IMR-90 (cell line): Measurements from ENCODE around the gene PLCL2. TPM values are rescaled to one million over a fixed set of nuclear protein-coding genes. Genes with fewer than 3 reads are reported as not detected.

Experiments used
- ATAC-seq: fragments of 200-7000 bp; cut with Tn5 transposase; 2 replicates; pipeline ENCODE4 v1.9.1; 2020; ENCODE audit warnings: low read depth, mild to moderate bottlenecking, moderate library complexity
- BruUV-seq: library from RNA; stranded (reverse); fragments of 400-500 nt; replicated peaks from 2 replicates; lab custom pipeline; 2021; lab: Mats Ljungman, UMichigan
- CTCF ChIA-PET: fragments of 300-600 bp; formaldehyde crosslinking; extraction: SDS; loops from one replicate; lab custom pipeline; 2021; ENCODE audit warnings: antibody characterized with exemption; lab: Yijun Ruan, JAX
- POLR2A ChIA-PET: fragments of 300-600 bp; sonication (Branson Sonifier 250); formaldehyde crosslinking; loops from one replicate; lab custom pipeline; 2022; ENCODE audit warnings: antibody characterized with exemption; ENCODE audit not compliant: unreplicated experiment; lab: Charles Lee
- DNase-seq: peaks from one replicate; pipeline ENCODE4 v3.0.0; 2013
- H2AFZ ChIP-seq: replicated peaks from 2 replicates; pipeline ENCODE3; 2013; ENCODE audit warnings: low read length, mild to moderate bottlenecking; ENCODE audit not compliant: poor library complexity
- H2AK5ac ChIP-seq: 2 replicates; pipeline ENCODE4 v1.6.1; 2013; ENCODE audit warnings: low read depth, low read length, inconsistent platforms
- H2AK9ac ChIP-seq: replicated peaks from 2 replicates; pipeline ENCODE3; 2013; ENCODE audit warnings: mild to moderate bottlenecking, low read depth, low read length, moderate library complexity; ENCODE audit not compliant: poor library complexity
- H2BK120ac ChIP-seq: 2 replicates; pipeline ENCODE4 v1.6.1; 2013; ENCODE audit warnings: low read depth, low read length, inconsistent platforms
- H2BK15ac ChIP-seq: 3 replicates; pipeline ENCODE4 v1.6.1; 2013; ENCODE audit warnings: low read depth, low read length, inconsistent platforms
- H2BK20ac ChIP-seq: 2 replicates; pipeline ENCODE4 v1.6.1; 2013; ENCODE audit warnings: low read depth, mild to moderate bottlenecking, inconsistent platforms, low read length, moderate library complexity
- H2BK5ac ChIP-seq: 2 replicates; pipeline ENCODE4 v1.6.1; 2013; ENCODE audit warnings: mild to moderate bottlenecking, low read depth, low read length, inconsistent platforms; ENCODE audit not compliant: poor library complexity, severe bottlenecking
- H3K14ac ChIP-seq: replicated peaks from 2 replicates; pipeline ENCODE4 v1.6.1; 2013; ENCODE audit warnings: low read depth, low read length, inconsistent platforms
- H3K18ac ChIP-seq: 2 replicates; pipeline ENCODE4 v1.6.1; 2013; ENCODE audit warnings: low read depth, low read length, control low read depth
- H3K23ac ChIP-seq: 2 replicates; pipeline ENCODE4 v1.6.1; 2013; ENCODE audit warnings: low read depth, low read length, inconsistent platforms
- H3K27ac ChIP-seq: 2 replicates; pipeline ENCODE4 v1.5.1; 2013; ENCODE audit warnings: mild to moderate bottlenecking, control low read depth, low read length; ENCODE audit not compliant: insufficient read depth
- H3K27me3 ChIP-seq: 2 replicates; pipeline ENCODE4 v1.6.1; 2013; ENCODE audit warnings: low read length; ENCODE audit not compliant: control insufficient read depth, insufficient read depth
- H3K36me3 ChIP-seq: 2 replicates; pipeline ENCODE4 v1.6.1; 2013; ENCODE audit warnings: low read length, mixed read lengths; ENCODE audit not compliant: control insufficient read depth, insufficient read depth
- H3K4ac ChIP-seq: 2 replicates; pipeline ENCODE4 v1.6.1; 2013; ENCODE audit warnings: low read depth, low read length, inconsistent platforms
- H3K4me1 ChIP-seq: 2 replicates; pipeline ENCODE4 v1.6.1; 2013; ENCODE audit warnings: low read length, mixed read lengths; ENCODE audit not compliant: control insufficient read depth, insufficient read depth
- H3K4me2 ChIP-seq: 2 replicates; pipeline ENCODE4 v1.6.1; 2013; ENCODE audit warnings: low read depth, mild to moderate bottlenecking, control low read depth, low read length, moderate library complexity
- H3K4me3 ChIP-seq: 2 replicates; pipeline ENCODE4 v1.5.1; 2013; ENCODE audit warnings: low read depth, mild to moderate bottlenecking, control low read depth, low read length, moderate library complexity; ENCODE audit not compliant: insufficient read depth
- H3K56ac ChIP-seq: 2 replicates; pipeline ENCODE4 v1.6.1; 2013; ENCODE audit warnings: low read length, inconsistent platforms; ENCODE audit not compliant: insufficient read depth; ENCODE audit errors: extremely low read depth
- H3K79me1 ChIP-seq, 2 experiments: 2 replicates each; pipeline ENCODE4 v1.6.1; 2013; ENCODE audit warnings: low read length in 2 of 2, inconsistent platforms in 1 of 2, low read depth in 1 of 2
- H3K9ac ChIP-seq: 2 replicates; pipeline ENCODE4 v1.6.1; 2013; ENCODE audit warnings: low read depth, low read length, control low read depth
- H3K9me1 ChIP-seq: 2 replicates; pipeline ENCODE4 v1.6.1; 2013; ENCODE audit warnings: low read length, inconsistent platforms; ENCODE audit not compliant: insufficient read depth
- H3K9me3 ChIP-seq: 2 replicates; pipeline ENCODE4 v1.6.1; 2013; ENCODE audit warnings: low read length; ENCODE audit not compliant: control insufficient read depth, insufficient read depth
- H4K20me1 ChIP-seq: 2 replicates; pipeline ENCODE4 v1.6.1; 2013; ENCODE audit warnings: low read length, inconsistent platforms; ENCODE audit not compliant: insufficient read depth
- H4K5ac ChIP-seq: 2 replicates; pipeline ENCODE4 v1.6.1; 2013; ENCODE audit warnings: mild to moderate bottlenecking, low read depth, low read length, control low read depth
- H4K8ac ChIP-seq, 2 experiments: 2 replicates each; pipeline ENCODE4 v1.6.1; 2013; ENCODE audit warnings: low read depth in 2 of 2, low read length in 2 of 2, control low read depth in 1 of 2, inconsistent platforms in 1 of 2
- H4K91ac ChIP-seq: 2 replicates; pipeline ENCODE4 v1.6.1; 2013; ENCODE audit warnings: low read depth, low read length, inconsistent platforms; ENCODE audit not compliant: insufficient read depth
- NFE2L2 ChIP-seq: fragments of 150-350 bp; IDR thresholded peaks from 2 replicates; pipeline ENCODE4 v1.6.1; 2016; ENCODE audit warnings: low read depth, mild to moderate bottlenecking, low read length
- RCOR1 ChIP-seq: IDR thresholded peaks from 2 replicates; pipeline ENCODE4 v1.6.1; 2012; ENCODE audit warnings: mild to moderate bottlenecking, low read length, improper control_type of control experiment; ENCODE audit not compliant: insufficient replicate concordance
- RFX5 ChIP-seq: IDR thresholded peaks from 2 replicates; pipeline ENCODE4 v1.8.0; 2012; ENCODE audit warnings: low read depth, mild to moderate bottlenecking, low read length, moderate library complexity
- SMC3 ChIP-seq: fragments of 150-350 bp; IDR thresholded peaks from 2 replicates; pipeline ENCODE4 v1.6.1; 2016; ENCODE audit warnings: low read depth, mild to moderate bottlenecking, antibody characterized with exemption, low read length, moderate library complexity
- WGBS, 2 experiments: methylation state at CpG; one replicate each; pipeline versions ENCODE4 v1.1.5 to v1.1.7; 2013; ENCODE audit warnings: missing lambda C conversion rate in 2 of 2; ENCODE audit not compliant: insufficient read length in 1 of 2; ENCODE audit errors: extremely low coverage in 2 of 2; 5-methylcytosine and 5-hydroxymethylcytosine counted together
- dilution Hi-C: fragments of 300-500 bp; cut with HindIII; formaldehyde crosslinking; loops from one replicate; pipeline ENCODE4 v1.14.3; 2018; ENCODE audit warnings: low sequenced_read_pairs; ENCODE audit not compliant: unreplicated experiment
- in situ Hi-C: fragments of 300-500 bp; cut with MboI; formaldehyde crosslinking; loops from 3 replicates; pipeline ENCODE4 v1.14.3; 2019; ENCODE audit warnings: low sequenced_read_pairs, inconsistent platforms, mixed read lengths
- intact Hi-C: fragments of 100-400 bp; cut with micrococcal nuclease; formaldehyde crosslinking; loops from 2 replicates; pipeline ENCODE4 v1.10.0; 2022
- polyA plus RNA-seq, 3 experiments: library from polyadenylated mRNA; depleted of rRNA; stranded (reverse); fragments of >200 nt; gene quantifications; 2 replicates each; pipeline ENCODE4 v1.2.3, GENCODE V29; 2012; ENCODE audit warnings: low replicate concordance in 1 of 3
- total RNA-seq: library from RNA; depleted of rRNA; stranded (reverse); fragments of >200 nt; gene quantifications from 2 replicates; pipeline ENCODE4 v1.2.3, GENCODE V29; 2012
- TF ChIP-seq, protein P1 (sequence below): fragments of 150-350 bp; IDR thresholded peaks from 2 replicates; pipeline ENCODE4 v1.6.1; 2016; ENCODE audit warnings: low read depth, mild to moderate bottlenecking, low read length, moderate library complexity, borderline replicate concordance
- TF ChIP-seq, protein P2 (sequence below): fragments of 150-350 bp; IDR thresholded peaks from 2 replicates; pipeline ENCODE4 v1.6.1; 2017; ENCODE audit warnings: mild to moderate bottlenecking, antibody characterized with exemption, low read length, low read depth

PLCL2 gene
- total and polyA plus RNA-seq, 2 of the 4 experiments (the other 2 are of a cell fraction), result 0.92 to 3.8 TPM

DNA sequence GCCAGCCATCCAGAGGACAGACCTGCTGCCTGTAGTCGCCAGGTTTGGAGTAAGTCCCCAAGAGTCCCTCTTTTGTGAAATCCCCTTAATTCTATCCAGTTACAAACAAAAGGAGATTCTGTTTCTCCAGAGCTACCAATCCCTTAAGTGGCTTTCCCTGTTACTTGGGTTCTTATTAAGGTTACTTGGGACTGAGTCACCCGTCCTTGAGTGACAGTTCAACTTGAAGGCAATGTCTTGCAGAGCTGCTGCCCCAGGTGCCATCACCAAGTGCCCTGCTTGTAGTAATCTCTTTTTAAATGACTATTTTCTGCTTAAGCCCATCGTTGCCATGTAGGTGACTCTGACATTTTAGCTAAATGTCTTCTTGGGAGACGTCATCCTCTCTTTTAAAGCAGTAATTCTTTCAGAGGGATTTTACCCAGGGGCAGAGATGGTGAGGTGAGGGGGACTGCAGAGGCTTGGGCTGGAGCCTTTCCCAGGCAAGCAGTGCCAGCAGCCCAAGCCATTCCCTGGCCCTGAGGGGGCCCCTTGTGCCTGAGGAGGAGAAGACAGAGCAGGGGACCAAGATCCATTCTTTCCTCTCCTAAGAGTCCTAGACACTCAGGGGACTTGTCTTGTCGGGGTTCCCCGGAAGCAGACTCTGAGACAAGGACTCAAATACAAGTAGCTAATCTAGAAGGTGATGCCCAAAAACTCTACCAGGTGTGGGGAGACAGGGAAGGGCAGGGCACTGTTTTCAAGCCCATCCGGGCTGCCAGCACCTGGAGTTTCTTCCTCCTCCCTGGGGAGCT, 253.7 kb downstream of the PLCL2 start:
- no peak for DNase-seq
- H3K27ac ChIP-seq, result no peak overlapping the region
- dilution Hi-C loops (no loop called here), in situ Hi-C loops (no loop called here), intact Hi-C loops (no loop called here)
- no CpG with 5 or more reads among the region's 7 CpGs for WGBS, 2 experiments
- no peak for TF ChIP-seq RCOR1
- no peak for TF ChIP-seq RFX5
- TF ChIP-seq, protein P1, sequence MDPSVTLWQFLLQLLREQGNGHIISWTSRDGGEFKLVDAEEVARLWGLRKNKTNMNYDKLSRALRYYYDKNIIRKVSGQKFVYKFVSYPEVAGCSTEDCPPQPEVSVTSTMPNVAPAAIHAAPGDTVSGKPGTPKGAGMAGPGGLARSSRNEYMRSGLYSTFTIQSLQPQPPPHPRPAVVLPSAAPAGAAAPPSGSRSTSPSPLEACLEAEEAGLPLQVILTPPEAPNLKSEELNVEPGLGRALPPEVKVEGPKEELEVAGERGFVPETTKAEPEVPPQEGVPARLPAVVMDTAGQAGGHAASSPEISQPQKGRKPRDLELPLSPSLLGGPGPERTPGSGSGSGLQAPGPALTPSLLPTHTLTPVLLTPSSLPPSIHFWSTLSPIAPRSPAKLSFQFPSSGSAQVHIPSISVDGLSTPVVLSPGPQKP, result no peak
- TF ChIP-seq, protein P2, sequence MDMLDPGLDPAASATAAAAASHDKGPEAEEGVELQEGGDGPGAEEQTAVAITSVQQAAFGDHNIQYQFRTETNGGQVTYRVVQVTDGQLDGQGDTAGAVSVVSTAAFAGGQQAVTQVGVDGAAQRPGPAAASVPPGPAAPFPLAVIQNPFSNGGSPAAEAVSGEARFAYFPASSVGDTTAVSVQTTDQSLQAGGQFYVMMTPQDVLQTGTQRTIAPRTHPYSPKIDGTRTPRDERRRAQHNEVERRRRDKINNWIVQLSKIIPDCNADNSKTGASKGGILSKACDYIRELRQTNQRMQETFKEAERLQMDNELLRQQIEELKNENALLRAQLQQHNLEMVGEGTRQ, result no peak
- TF ChIP-seq SMC3, result no peak
- no peak for TF ChIP-seq NFE2L2
- H4K5ac ChIP-seq, result no peak overlapping the region
- no peaks in the 10 kb centered on the region for H3K9me3 ChIP-seq
- no peaks in the 10 kb centered on the region for H3K9me1 ChIP-seq
- H3K9ac ChIP-seq, result no peak overlapping the region
- no TSS peak for BruUV-seq
- no peak for ATAC-seq
- no peak overlapping the region for H3K18ac ChIP-seq
- H3K79me1 ChIP-seq, result no peaks in the 10 kb centered on the region
- H2BK15ac ChIP-seq, result no peak overlapping the region
- H4K91ac ChIP-seq, result no peak overlapping the region
- H2BK5ac ChIP-seq, result no peak overlapping the region
- H2AK5ac ChIP-seq, result no peak overlapping the region
- no peaks in the 10 kb centered on the region for H3K36me3 ChIP-seq
- peaks cover 8% of the 10 kb centered on the region for H3K27me3 ChIP-seq
- H2AK9ac ChIP-seq, result no peak overlapping the region
- POLR2A ChIA-PET, result no interaction called here
- no peak overlapping the region for H2BK120ac ChIP-seq
- no peak overlapping the region for H4K8ac ChIP-seq
- CTCF ChIA-PET, result no interaction called here
- H2AFZ ChIP-seq, result no peak overlapping the region
- H3K4ac ChIP-seq, result no peak overlapping the region
- H2BK20ac ChIP-seq, result no peak overlapping the region
- no peak overlapping the region for H3K4me3 ChIP-seq
- no peaks in the 10 kb centered on the region for H3K4me1 ChIP-seq
- H4K20me1 ChIP-seq, result no peaks in the 10 kb centered on the region
- no peak overlapping the region for H3K56ac ChIP-seq
- no peak overlapping the region for H3K14ac ChIP-seq
- no peak overlapping the region for H3K23ac ChIP-seq
- no peak overlapping the region for H3K4me2 ChIP-seq
